ENCODE measurements around the gene ATL1. TPM values are rescaled to one million over a fixed set of nuclear protein-coding genes. Genes with fewer than 3 reads are reported as not detected.

The ATL1 gene
- 0.65 and 1.4 TPM in 2 replicates for total RNA-seq

DNA sequence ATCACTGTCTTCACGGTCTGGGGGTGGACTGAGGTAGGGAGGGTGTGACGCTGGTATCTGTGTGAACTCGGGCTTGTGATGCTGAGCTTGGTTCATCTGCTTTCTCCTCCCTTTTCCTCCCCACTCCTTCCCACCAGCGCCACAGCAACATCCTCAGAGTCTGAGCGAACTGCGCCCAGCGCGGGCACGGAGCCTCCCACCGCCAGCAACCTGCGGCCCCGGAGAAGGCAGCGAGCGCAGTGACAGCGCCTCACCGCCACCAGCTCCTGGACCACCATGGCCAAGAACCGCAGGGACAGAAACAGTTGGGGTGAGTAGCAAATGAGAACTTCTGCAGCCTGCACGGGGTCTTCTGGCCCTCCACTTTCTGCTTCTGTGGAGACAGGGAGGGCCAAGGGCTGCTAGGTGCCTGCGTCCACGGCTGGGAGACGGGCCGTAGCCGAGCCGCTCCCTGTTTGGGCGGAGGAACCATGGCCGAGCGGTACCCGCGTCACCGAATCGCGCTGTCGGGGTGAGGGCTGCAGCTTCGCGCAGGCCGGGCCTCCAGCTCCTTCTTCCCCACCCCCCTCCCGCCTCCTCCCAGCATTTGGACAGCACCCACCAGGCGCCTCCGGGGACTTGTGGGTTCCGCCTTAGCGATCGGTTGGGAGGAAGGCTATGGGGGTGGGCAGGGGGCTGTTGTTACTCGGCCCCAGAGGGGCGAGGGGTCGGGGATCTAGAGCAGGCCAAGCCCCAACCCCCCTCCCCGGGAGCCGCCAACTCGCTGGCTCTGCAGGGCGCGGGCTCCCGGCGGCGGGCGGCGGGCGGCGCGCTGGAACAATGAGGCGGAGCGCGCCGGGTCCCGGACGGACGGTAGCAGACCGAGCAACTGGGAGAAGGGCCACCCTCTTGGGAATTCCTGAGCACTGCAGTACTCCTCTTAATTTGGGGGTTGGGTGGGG, at the start of gene ATL1:
Gene ATL1, plus strand, starts transcription at position 156 of the 941 bp plus-strand sequence. Its CDS starts 121 bp downstream, at position 277.

DNA sequence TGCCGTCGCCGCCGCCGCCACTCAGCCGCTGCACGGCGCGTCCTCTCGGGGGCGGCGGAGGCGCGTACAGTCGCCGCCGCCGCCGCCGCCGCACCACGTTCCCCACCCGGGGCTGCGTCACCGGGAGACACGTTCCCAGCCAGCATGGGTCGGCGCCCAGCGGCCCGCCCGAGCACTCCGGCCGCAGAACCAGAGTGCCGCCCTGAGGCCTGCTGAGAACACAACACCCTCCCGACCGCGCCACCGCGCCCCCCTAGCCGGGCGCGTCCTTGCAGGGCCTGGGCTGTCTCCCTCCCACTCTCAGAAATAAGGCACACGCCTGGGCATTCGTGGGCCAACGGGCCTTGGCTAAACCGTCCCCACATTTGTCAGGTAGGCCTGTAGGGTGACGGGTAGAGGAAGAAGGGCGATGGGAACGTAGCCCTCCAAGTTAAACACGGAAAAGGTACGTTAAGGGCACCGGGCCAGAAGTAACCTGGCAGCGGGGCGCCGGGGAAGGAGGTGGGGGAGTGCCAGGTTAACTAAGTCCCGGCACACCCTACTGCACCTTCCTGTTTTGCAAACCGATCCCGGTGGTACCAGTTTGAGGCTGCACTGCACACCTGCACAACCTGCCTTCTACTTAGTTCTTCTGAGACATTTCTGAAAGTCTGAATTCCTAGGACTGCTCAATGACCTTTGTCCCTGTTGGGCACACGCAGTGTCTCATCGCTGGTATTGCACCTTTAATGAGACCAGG, 27.3 kb upstream of the ATL1 start, which contains the start of gene MAP4K5:
Gene MAP4K5, minus strand, starts transcription at position 68 of the 739 bp plus-strand sequence. CDS start 520 bp downstream, outside the sequence.

GRCh38 chr14:50667996-50668825, 108.3 kb downstream of the ATL1 start, which contains the start of gene SAV1:
TSS of gene SAV1 (minus strand) at chr14:50668306. CDS start at chr14:50667967, 339 bp downstream.

Other genes with a start within 250 kb of the ATL1 start
- gene L2HGDH, start 247.9 kb upstream of the ATL1 start, total RNA-seq, result 3.6 and 5.6 TPM in 2 replicates
- 6.4 and 6.8 TPM in 2 replicates for gene DMAC2L, start 247.8 kb upstream of the ATL1 start, total RNA-seq
- 3.9 and 101 TPM in 2 replicates for gene CDKL1, start 163.3 kb upstream of the ATL1 start, total RNA-seq
- 48.1 and 77.1 TPM in 2 replicates for gene MAP4K5, start 27.6 kb upstream of the ATL1 start, total RNA-seq
- gene SAV1, start 108.2 kb downstream of the ATL1 start, total RNA-seq, result 12.7 and 32.2 TPM in 2 replicates

Measured in epithelial cell of umbilical artery (primary cell).